ENCODE measurements around the gene RPRML.
"Not testable (repeated sequence)": the region's sequence is repeated elsewhere in the genome, so short reads cannot be mapped to it uniquely, and the experiment has no call there.

Gene RPRML
- total RNA-seq: 0 to 0.06 (median 0) reads per million in 9 experiments

DNA sequence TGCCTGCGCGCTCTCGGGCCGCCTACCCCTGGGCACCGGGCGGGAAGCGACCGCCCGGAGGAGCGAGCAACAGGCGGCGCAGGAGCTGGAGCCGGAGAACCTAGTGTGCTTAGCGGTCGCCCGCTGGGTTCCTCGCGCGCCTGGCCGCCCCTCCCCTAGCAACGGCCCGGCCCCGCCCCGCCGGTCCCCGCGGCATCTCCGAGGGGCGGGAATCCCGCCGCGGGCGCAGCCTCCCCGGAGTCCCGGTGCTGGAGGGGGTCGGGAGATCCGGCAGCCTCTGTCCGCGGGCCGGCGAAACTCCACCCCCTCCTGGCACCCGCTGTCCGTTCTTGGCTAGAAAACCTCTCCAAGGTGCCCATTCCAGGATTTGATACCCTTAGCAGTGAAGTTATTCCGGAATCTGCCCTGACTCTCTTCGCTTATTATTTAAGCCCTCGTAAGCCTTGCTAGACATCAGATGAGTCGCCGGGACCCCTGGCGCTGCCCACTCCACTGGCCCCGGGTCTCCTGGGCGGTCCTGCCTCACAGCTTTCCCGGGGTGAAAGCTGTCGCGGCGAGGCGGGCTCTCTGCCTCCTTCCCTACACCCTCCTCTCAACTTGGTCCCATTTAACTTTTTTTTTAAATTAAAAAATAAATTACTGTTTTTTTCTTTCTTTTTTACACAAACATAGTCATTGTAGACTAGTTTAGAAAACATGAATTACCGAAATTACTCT lies at the start of gene RPRML:
Gene RPRML (minus strand): TSS at position 107 of the 717 bp plus-strand sequence. CDS start 246 bp downstream, outside the sequence.
- ATAC-seq (replicated peaks): peak; percentile 65
- H3K4me1 Mint-ChIP-seq (ENCODE audit: low read depth in 2 of 2): peaks cover 9 to 10% of the 10 kb centered on the region in 2 donors
- no peak for DNase-seq
- no peaks in the 10 kb centered on the region for H3K9me3 Mint-ChIP-seq
- no peak within 1 kb of the TSS for H3K27ac Mint-ChIP-seq
- peaks cover 47 to 67% of the 10 kb centered on the region in 2 donors for H3K27me3 Mint-ChIP-seq
- peak within 1 kb of the TSS; percentile 77 to 83 for H3K4me3 Mint-ChIP-seq
- no peaks in the 10 kb centered on the region for H3K36me3 Mint-ChIP-seq (ENCODE audit: insufficient read depth)

DNA sequence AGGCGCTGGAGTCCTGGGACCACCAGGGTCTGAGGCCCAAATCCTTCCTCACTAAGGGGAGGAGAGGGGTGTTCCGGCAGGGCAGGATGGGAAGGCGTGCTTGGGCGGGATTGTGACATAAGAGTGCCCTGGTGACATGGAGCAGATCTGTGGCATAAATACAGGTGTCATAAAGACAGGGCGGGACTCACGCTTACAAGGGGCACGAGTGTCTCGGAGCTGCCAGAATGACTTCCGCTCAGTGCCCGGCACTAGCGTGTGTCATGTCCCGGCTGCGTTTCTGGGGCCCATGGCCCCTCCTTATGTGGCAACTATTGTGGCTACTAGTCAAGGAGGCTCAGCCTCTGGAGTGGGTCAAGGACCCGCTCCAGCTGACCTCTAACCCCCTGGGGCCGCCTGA lies 37.9 kb upstream of the RPRML start:
- H3K27ac Mint-ChIP-seq; DNase-seq; H3K4me3 Mint-ChIP-seq; H3K36me3 Mint-ChIP-seq (ENCODE audit: insufficient read depth); H3K4me1 Mint-ChIP-seq (ENCODE audit: low read depth in 2 of 2); H3K27me3 Mint-ChIP-seq; ATAC-seq (replicated peaks); H3K9me3 Mint-ChIP-seq: not testable (repeated sequence)

DNA sequence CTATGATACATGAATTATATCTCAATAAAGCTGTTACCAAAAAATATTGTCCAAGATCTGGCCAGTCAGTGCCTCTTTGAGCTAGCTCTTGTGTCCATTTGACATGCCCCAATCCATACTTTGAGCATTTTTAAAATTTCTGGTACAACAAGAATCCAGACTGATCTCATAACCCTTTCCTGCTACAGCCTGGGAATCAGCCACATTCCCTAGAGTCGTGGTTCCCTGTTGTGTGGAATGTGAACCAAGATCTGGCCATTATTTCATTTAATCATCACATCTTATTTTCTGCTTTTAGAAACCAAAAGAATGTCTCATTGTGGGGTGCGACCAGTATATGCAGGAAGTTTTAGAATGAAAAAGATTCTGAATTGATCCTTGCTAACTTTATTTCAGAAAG lies 34.3 kb upstream of the RPRML start:
- ATAC-seq (replicated peaks): no peak
- no peak overlapping the region for H3K4me3 Mint-ChIP-seq
- peaks cover 6 to 9% of the 10 kb centered on the region in 2 donors for H3K4me1 Mint-ChIP-seq (ENCODE audit: low read depth in 2 of 2)
- no peak overlapping the region for H3K27ac Mint-ChIP-seq
- H3K36me3 Mint-ChIP-seq (ENCODE audit: insufficient read depth): no peaks in the 10 kb centered on the region
- H3K27me3 Mint-ChIP-seq: no peaks in the 10 kb centered on the region
- DNase-seq: no peak
- no peaks in the 10 kb centered on the region for H3K9me3 Mint-ChIP-seq

DNA sequence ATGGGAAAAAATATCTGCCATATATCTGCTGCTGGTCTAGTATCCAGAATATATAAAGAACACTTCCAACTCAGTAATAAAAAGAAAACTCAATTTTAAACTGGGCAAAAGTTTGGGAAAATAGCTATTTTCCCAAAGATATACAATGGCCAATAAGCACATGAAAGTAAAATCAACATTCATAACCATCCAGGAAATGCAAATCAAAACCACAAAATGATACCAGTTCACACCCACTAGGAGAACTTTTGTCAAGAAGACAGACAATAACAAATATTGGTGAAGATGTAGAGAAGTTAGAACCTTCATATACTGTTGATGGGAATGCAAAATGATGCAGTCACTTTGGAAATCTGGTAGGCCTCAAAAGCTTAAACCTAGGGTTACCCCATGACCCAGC lies 33.4 kb upstream of the RPRML start:
- ATAC-seq (replicated peaks) (no peak), DNase-seq (no peak)
- Mint-ChIP-seq H3K4me3 (no peak overlapping the region), H3K4me1 (ENCODE audit: low read depth in 2 of 2) (peaks cover 6 to 9% of the 10 kb centered on the region in 2 donors), H3K27ac (no peak overlapping the region), H3K9me3 (no peaks in the 10 kb centered on the region), H3K27me3 (no peaks in the 10 kb centered on the region), H3K36me3 (ENCODE audit: insufficient read depth) (no peaks in the 10 kb centered on the region)

DNA sequence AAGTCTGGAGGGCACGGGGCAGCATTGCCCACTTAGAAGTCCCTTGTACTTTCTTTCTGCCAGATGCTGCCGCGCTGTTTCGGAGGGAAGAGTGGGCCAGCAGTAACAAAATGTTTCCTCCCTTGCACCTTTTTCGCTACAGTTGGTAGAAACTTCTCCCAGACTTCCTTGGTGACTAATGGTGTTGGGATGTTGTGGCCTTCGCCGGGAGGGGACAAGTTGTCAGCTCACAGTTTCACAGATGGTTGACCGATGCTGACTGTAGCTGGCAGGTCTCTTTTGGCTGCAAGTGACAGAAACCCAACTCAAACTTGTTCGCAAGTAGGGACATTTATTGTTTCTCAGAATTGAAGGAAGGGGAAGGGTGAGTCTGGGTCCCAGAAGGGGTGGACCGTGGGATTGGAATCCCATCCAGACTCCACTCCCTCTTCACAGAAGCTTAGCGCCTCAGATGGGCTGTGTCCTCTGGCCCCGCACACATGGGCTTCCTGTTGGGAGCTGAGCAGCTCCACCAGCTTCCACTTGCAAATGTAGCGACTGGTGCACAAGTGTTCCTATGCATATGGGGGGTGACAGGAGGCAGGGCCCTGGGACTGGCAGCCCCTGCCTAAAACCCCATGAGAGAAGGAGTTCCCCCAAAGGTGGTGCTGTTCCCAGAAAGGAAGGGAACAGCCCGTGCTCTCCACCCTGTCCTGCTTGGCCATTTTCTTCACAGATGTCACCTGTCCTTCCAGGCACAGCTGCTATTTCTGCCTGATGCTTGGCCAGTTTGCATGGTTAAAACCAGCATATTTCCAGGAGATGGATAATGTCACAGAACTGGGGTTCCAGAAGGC lies 30.9 kb upstream of the RPRML start:
- Mint-ChIP-seq H3K9me3 (no peaks in the 10 kb centered on the region), H3K27ac (no peak overlapping the region), H3K4me3 (no peak overlapping the region), H3K36me3 (ENCODE audit: insufficient read depth) (no peaks in the 10 kb centered on the region), H3K4me1 (ENCODE audit: low read depth in 2 of 2) (peaks cover 6 to 9% of the 10 kb centered on the region in 2 donors), H3K27me3 (no peaks in the 10 kb centered on the region)
- ATAC-seq (replicated peaks): no peak
- no peak for DNase-seq

DNA sequence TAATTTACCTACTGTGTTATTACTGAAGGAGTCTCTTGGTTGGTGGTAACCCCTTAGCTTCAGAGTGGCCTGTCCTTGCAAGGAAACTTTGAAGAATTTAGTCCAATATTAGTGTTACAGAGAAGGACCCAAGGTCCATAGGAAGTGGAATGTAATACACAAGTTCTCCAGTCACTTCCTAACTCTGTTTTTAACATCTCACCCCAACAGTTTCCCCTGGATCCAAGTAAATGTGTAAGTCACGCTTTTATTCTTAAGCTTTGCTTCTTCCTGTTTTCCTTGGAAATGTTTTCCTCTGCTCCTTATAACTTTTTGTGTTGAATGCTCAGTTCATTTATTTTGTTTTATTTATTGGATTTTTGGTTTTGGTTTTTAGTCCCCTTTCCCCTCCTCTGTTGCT lies 25.9 kb upstream of the RPRML start:
- DNase-seq (no peak), ATAC-seq (replicated peaks) (no peak)
- Mint-ChIP-seq H3K27ac (no peak overlapping the region), H3K36me3 (ENCODE audit: insufficient read depth) (no peaks in the 10 kb centered on the region), H3K4me1 (ENCODE audit: low read depth in 2 of 2) (peaks cover 0 to 2% of the 10 kb centered on the region in 2 donors), H3K4me3 (no peak overlapping the region), H3K27me3 (no peaks in the 10 kb centered on the region), H3K9me3 (no peaks in the 10 kb centered on the region)

DNA sequence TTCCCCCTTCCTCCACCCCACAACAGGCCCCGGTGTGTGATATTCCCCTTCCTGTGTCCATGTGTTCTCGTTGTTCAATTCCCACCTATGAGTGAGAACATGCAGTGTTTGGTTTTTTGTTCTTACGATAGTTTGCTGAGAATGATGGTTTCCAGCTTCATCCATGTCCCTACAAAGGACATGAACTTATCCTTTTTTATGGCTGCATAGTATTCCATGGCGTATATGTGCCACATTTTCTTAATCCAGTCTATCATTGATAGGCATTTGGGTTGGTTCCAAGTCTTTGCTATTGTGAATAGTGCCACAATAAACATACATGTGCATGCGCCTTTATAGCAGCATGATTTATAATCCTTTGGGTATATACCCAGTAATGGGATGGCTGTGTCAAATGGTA lies 24.8 kb upstream of the RPRML start:
- ATAC-seq (replicated peaks); H3K27ac Mint-ChIP-seq; H3K36me3 Mint-ChIP-seq (ENCODE audit: insufficient read depth); H3K4me3 Mint-ChIP-seq; H3K9me3 Mint-ChIP-seq; H3K4me1 Mint-ChIP-seq (ENCODE audit: low read depth in 2 of 2); DNase-seq; H3K27me3 Mint-ChIP-seq: not testable (repeated sequence)

DNA sequence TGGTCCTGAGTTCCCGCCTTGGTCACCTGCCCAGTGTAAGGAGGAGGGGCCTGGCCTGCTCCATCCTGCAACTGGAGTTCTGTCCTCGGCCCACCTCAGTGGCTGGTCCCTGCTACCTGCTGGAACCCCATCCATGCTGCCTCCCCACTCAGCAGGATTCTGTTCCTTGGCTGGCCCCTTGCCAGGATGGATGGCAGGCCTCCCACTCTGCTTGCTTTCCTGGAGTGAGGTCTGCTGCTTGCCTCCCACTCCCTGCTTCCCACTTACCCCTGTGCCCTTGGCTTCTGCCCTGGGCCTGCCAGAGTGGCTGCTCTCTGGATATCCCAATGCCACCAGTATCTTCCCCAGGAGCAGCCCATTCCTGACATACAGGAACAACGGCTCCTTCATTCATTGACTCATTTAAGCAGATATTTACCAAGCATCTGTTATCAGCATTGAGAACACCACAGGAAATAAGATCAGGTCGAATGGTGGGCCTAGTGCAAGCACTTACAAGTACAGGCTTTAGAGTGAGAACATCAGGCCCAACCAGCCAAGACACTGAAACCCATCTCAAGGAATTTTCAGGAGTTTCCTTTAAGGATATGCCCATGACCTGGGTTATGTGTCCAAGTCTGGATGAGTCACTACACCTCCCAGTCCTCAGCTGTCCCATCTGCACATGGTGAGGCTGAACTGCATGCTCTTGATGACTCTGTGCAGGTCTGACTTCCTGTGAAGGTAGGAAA lies 17.0 kb upstream of the RPRML start:
- no peak for DNase-seq
- H3K4me3 Mint-ChIP-seq: no peak overlapping the region
- H3K27me3 Mint-ChIP-seq: no peaks in the 10 kb centered on the region
- no peak for ATAC-seq (replicated peaks)
- no peak overlapping the region for H3K27ac Mint-ChIP-seq
- H3K4me1 Mint-ChIP-seq (ENCODE audit: low read depth in 2 of 2): peaks cover 0 to under 1% of the 10 kb centered on the region in 2 donors
- H3K36me3 Mint-ChIP-seq (ENCODE audit: insufficient read depth): peaks cover 3% of the 10 kb centered on the region
- H3K9me3 Mint-ChIP-seq: no peaks in the 10 kb centered on the region

DNA sequence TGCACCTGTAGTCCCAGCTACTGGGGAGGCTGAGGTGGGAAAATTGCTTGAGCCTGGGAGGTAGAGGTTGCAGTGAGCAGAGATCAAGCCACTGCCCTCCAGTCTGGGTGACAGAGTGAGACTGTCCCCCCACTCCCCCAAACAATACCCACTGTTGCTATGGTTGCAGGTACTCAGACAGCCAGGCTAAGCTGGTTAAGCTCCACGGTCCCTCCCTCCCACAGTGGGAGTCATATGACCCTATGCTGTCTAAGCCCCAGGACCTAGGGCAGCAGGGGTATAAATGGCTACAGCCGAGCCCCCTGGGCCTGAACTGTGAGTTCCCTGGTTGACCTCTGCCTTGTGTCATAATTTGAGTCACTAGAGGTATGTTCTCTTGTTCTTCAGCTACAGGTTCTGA lies 15.9 kb upstream of the RPRML start:
- H3K4me3 Mint-ChIP-seq: no peak overlapping the region
- ATAC-seq (replicated peaks): no peak
- H3K36me3 Mint-ChIP-seq (ENCODE audit: insufficient read depth): peaks cover 3% of the 10 kb centered on the region
- H3K4me1 Mint-ChIP-seq (ENCODE audit: low read depth in 2 of 2): no peaks in the 10 kb centered on the region
- no peak for DNase-seq
- H3K27me3 Mint-ChIP-seq: peaks cover 0 to 9% of the 10 kb centered on the region in 2 donors
- H3K27ac Mint-ChIP-seq: no peak overlapping the region
- H3K9me3 Mint-ChIP-seq: no peaks in the 10 kb centered on the region

DNA sequence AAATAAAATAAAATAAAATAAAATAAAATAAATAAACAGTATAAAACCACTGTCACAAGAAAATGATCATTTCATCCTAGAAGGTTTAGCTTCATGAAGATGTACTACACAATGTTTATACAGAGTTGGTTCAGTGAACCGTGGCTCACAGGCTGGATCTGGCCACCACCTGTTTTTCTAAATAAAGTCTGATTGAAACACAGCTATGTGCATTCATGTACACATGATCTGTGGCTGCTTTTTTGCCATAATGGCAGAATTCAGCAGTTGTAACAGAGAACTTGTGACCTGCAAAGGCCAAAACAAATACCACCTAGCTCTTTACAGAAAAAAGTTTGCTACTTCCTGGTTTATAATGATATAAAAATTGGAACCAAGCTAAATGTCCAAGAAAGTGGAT lies 12.6 kb upstream of the RPRML start:
- peaks cover 11 to 35% of the 10 kb centered on the region in 2 donors for H3K27me3 Mint-ChIP-seq
- DNase-seq (no peak), ATAC-seq (replicated peaks) (no peak)
- H3K36me3 Mint-ChIP-seq (ENCODE audit: insufficient read depth): no peaks in the 10 kb centered on the region
- no peaks in the 10 kb centered on the region for H3K9me3 Mint-ChIP-seq
- no peaks in the 10 kb centered on the region for H3K4me1 Mint-ChIP-seq (ENCODE audit: low read depth in 2 of 2)
- H3K27ac Mint-ChIP-seq: no peak overlapping the region
- no peak overlapping the region for H3K4me3 Mint-ChIP-seq

DNA sequence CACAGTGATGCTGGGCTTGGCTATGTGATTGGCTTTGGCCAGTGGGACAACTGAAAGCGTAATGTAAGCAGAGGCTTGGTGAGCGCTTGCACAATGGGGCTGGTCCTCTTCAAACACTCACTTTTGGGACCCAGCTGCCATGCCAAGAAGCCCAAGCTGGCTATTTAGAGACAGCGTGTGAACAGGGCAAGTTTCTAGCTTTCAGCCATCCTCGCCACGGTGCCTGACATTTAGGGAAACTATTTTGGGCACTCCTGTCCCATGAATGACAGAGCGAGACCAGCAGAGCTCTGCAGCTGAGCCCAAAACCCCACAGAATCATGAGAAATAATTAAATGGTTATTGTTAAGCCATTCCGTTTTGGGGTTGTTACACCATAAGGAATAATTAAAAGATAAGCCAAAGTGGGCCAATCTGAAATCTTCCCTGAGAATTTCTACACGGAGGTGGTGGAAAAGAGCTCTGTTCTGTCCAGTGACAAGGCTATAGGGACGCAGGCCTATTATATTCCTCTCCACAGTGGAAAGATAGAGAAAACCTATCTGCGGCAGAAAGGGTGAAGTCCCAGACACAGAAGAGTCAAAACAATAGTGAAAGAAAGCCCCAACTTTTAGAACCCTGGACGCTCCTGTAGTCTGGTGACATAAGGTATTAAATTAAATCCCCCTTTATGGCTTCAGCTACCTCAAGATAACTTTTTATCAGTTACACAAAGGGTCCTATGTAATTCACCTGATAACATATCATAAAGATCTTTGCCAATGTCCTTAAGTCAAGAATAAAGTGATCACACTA lies 10.8 kb upstream of the RPRML start:
- H3K27me3 Mint-ChIP-seq: peaks cover 11 to 48% of the 10 kb centered on the region in 2 donors
- no peak overlapping the region for H3K27ac Mint-ChIP-seq
- no peaks in the 10 kb centered on the region for H3K9me3 Mint-ChIP-seq
- no peak for ATAC-seq (replicated peaks)
- no peak for DNase-seq
- no peaks in the 10 kb centered on the region for H3K36me3 Mint-ChIP-seq (ENCODE audit: insufficient read depth)
- H3K4me3 Mint-ChIP-seq: no peak overlapping the region
- H3K4me1 Mint-ChIP-seq (ENCODE audit: low read depth in 2 of 2): no peaks in the 10 kb centered on the region

DNA sequence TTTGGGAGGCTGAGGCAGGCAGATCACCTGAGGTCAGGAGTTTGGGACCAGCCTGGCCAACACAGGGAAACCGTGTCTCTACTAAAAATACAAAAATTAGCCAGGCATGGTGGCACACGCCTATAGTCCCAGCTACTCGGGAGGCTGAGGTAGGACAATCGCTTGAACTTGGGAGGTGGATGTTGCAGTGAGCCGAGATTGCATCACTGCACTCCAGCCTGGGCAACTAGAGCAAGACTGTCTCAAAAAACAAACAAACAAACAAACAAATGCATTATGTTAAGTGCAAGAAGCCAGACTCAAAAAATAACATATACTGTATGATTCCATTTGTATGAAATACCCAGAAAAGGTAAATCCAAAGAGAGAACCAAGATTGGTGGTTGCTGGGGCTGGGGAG lies 8.9 kb upstream of the RPRML start:
- not testable (repeated sequence) for H3K4me3 Mint-ChIP-seq; H3K36me3 Mint-ChIP-seq (ENCODE audit: insufficient read depth); H3K4me1 Mint-ChIP-seq (ENCODE audit: low read depth in 2 of 2); DNase-seq; H3K9me3 Mint-ChIP-seq; ATAC-seq (replicated peaks); H3K27ac Mint-ChIP-seq
- peaks cover 11 to 48% of the 10 kb centered on the region in 2 donors for H3K27me3 Mint-ChIP-seq

DNA sequence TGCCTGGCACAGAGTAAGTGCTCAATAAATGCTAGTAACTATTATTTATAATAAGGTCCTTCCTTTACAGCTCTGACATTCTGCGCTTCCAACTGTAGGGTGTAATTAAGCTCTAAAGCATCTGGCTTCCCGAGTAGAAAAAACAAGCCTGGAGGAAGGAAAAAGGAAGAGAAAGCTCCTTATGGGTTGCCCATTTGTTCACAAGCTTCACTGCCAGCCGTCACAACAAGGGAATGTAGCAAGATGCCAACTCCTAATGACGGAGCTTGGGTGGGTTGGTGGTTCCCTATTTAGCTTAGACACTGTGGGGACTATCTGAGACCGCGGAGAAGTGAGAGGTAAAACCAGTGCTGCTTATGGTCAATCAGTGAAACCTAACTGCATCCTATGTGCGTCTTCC lies 7.3 kb upstream of the RPRML start:
- no peak for DNase-seq

More for the DNA sequence above, 7.3 kb upstream of the RPRML start:
- Mint-ChIP-seq H3K4me1 (ENCODE audit: low read depth in 2 of 2) (no peaks in the 10 kb centered on the region), H3K9me3 (no peaks in the 10 kb centered on the region), H3K27ac (no peak overlapping the region), H3K36me3 (ENCODE audit: insufficient read depth) (no peaks in the 10 kb centered on the region), H3K27me3 (peaks cover 12 to 58% of the 10 kb centered on the region in 2 donors), H3K4me3 (no peak overlapping the region)
- no peak for ATAC-seq (replicated peaks)

All from effector memory CD8-positive, alpha-beta T cell (primary cell).